Suprapubic skin (tissue), 4 donors: Measurements from ENCODE around the gene PARP8.
"Not testable (repeated sequence)": the region's sequence is repeated elsewhere in the genome, so short reads cannot be mapped to it uniquely, and the experiment has no call there.

Experiments used
- CTCF ChIP-seq, 2 donors: fragments of 200-600 bp in 1 of 2; fragments of 450-650 bp in 1 of 2; sonication (generic) in 1 of 2; IDR thresholded peaks; one replicate each; pipeline ENCODE4 v1.5.1; 2016 to 2019; ENCODE audit warnings: antibody characterized with exemption in 2 of 2, mild to moderate bottlenecking in 1 of 2, moderate library complexity in 1 of 2
- EP300 ChIP-seq: sonication (generic); formaldehyde crosslinking; IDR thresholded peaks from one replicate; pipeline ENCODE4 v1.6.1; 2017; ENCODE audit warnings: antibody characterized with exemption
- POLR2A ChIP-seq, 2 donors: fragments of 450-650 bp; IDR thresholded peaks; one replicate each; pipeline ENCODE4 v1.6.1; 2017; ENCODE audit warnings: antibody characterized with exemption in 2 of 2, mild to moderate bottlenecking in 2 of 2, moderate library complexity in 2 of 2
- POLR2AphosphoS5 ChIP-seq, 3 donors: sonication (generic); formaldehyde crosslinking; IDR thresholded peaks; one replicate each; pipeline ENCODE4 v1.6.1; 2017; ENCODE audit warnings: antibody characterized with exemption in 3 of 3

DNA sequence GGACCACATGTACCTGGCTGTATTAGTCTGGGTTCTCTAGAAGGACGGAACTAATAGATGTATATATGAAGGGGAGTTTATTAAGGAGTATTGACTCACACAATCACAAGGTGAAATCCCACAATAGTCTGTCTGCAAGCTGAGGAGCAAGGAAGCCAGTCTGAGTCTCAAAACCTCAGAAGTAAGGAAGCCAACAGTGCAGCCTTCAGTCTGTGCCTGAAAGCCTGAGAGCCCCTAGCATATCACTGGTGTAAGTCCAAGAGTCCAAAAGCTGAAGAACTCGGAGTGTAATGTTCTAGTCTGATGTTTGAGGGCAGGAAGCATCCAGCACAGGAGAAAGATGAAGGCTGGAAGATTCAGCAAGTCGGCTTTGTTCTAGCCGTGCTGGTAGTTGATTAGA is 28.2 kb downstream of the PARP8 start:
- TF ChIP-seq CTCF (IDR thresholded peaks at IDR 0.05); POLR2A (IDR thresholded peaks at IDR 0.05); POLR2AphosphoS5 (IDR thresholded peaks at IDR 0.05); EP300: not testable (repeated sequence)
